MM.1S (cell line): Measurements from ENCODE around the gene CD200R1L.

ENCODE experiments used
- DNase-seq: peaks from one replicate; pipeline ENCODE4 v3.0.0-alpha.2; 2015
- H2AFZ ChIP-seq: fragments of 300-600 bp; sonication (generic); 2 replicates; pipeline ENCODE4 v1.6.0; 2016; ENCODE audit warnings: antibody characterized with exemption, low read length
- H3F3A ChIP-seq: fragments of 300-600 bp; sonication (generic); 2 replicates; pipeline ENCODE4 v1.6.1; 2016; ENCODE audit warnings: mild to moderate bottlenecking, antibody characterized with exemption, low read length, moderate library complexity, mixed read lengths; ENCODE audit not compliant: insufficient read depth
- H3K27ac ChIP-seq: fragments of 300-600 bp; sonication (generic); 2 replicates; pipeline ENCODE4 v1.5.1; 2016; ENCODE audit warnings: mild to moderate bottlenecking, low read length
- H3K27me3 ChIP-seq: fragments of 300-600 bp; sonication (generic); replicated peaks from 2 replicates; pipeline ENCODE4 v1.6.0; 2016; ENCODE audit warnings: low read length; ENCODE audit not compliant: insufficient read depth
- H3K36me3 ChIP-seq: fragments of 300-600 bp; sonication (generic); replicated peaks from 2 replicates; pipeline ENCODE4 v1.6.1; 2016; ENCODE audit warnings: mild to moderate bottlenecking, low read length, mixed read lengths; ENCODE audit not compliant: insufficient read depth
- H3K4me1 ChIP-seq: fragments of 300-600 bp; sonication (generic); 2 replicates; pipeline ENCODE4 v1.6.1; 2016; ENCODE audit warnings: low read length, mixed read lengths
- H3K4me2 ChIP-seq: fragments of 300-600 bp; sonication (generic); 2 replicates; pipeline ENCODE4 v1.6.0; 2016; ENCODE audit warnings: low read depth, low read length
- H3K4me3 ChIP-seq: fragments of 300-600 bp; sonication (generic); 2 replicates; pipeline ENCODE4 v1.5.1; 2016; ENCODE audit warnings: low read length, mixed read lengths
- H3K79me2 ChIP-seq: fragments of 300-600 bp; sonication (generic); 2 replicates; pipeline ENCODE4 v1.6.1; 2016; ENCODE audit warnings: mixed run types, low read length, mixed read lengths
- H3K9ac ChIP-seq: fragments of 300-600 bp; sonication (generic); 2 replicates; pipeline ENCODE4 v1.6.1; 2016; ENCODE audit warnings: low read length, mixed read lengths
- H3K9me2 ChIP-seq: fragments of 300-600 bp; sonication (generic); replicated peaks from 2 replicates; pipeline ENCODE4 v1.6.1; 2016; ENCODE audit warnings: mild to moderate bottlenecking, low read length, mixed read lengths; ENCODE audit not compliant: insufficient read depth
- H3K9me3 ChIP-seq: fragments of 300-600 bp; sonication (generic); replicated peaks from 2 replicates; pipeline ENCODE4 v1.6.1; 2016; ENCODE audit warnings: mild to moderate bottlenecking, low read length, mixed read lengths; ENCODE audit not compliant: insufficient read depth
- H4K20me1 ChIP-seq: fragments of 300-600 bp; sonication (generic); 2 replicates; pipeline ENCODE4 v1.6.1; 2016; ENCODE audit warnings: mild to moderate bottlenecking, low read length, moderate library complexity, mixed read lengths; ENCODE audit not compliant: insufficient read depth
- CTCF ChIP-seq: fragments of 300-600 bp; sonication (generic); IDR thresholded peaks from 2 replicates; pipeline ENCODE4 v1.5.1; 2016; ENCODE audit warnings: antibody characterized with exemption, low read length, mixed read lengths
- EZH2 ChIP-seq: fragments of 300-600 bp; sonication (generic); optimal IDR thresholded peaks from 2 replicates; pipeline ENCODE3; 2017; ENCODE audit warnings: low read depth, mild to moderate bottlenecking, antibody characterized with exemption, low read length, mixed read lengths
- EZH2phosphoT487 ChIP-seq: fragments of 300-600 bp; sonication (generic); IDR thresholded peaks from 2 replicates; pipeline ENCODE4 v1.6.1; 2018; ENCODE audit warnings: antibody characterized with exemption, low read length

CD200R1L gene

GRCh38 chr3:112781599-112781998, 65.1 kb downstream of the CD200R1L start:
- Histone ChIP-seq H3F3A (no peaks in the 10 kb centered on the region), H3K27me3 (no peaks in the 10 kb centered on the region)

GRCh38 chr3:112779558-112780480, 66.8 kb downstream of the CD200R1L start:
- Histone ChIP-seq H3K4me2 (no peak overlapping the region), H2AFZ (no peak overlapping the region), H3K9me3 (no peaks in the 10 kb centered on the region), H3K4me1 (peaks cover 18% of the 10 kb centered on the region), H3K27ac (no peak overlapping the region), H4K20me1 (no peaks in the 10 kb centered on the region), H3K36me3 (no peaks in the 10 kb centered on the region), H3F3A (peaks cover 9% of the 10 kb centered on the region), H3K79me2 (no peaks in the 10 kb centered on the region), H3K9ac (no peak overlapping the region), H3K9me2 (no peaks in the 10 kb centered on the region), H3K4me3 (no peak overlapping the region), H3K27me3 (no peaks in the 10 kb centered on the region)
- DNase-seq: no peak
- no peak for TF ChIP-seq EZH2

More at GRCh38 chr3:112781599-112781998, 65.1 kb downstream of the CD200R1L start:
- no peaks in the 10 kb centered on the region for H3K36me3 ChIP-seq
- H3K9me2 ChIP-seq: no peaks in the 10 kb centered on the region
- H2AFZ ChIP-seq: no peak overlapping the region
- H3K4me1 ChIP-seq: 0 out of 2 replicates have a peak, but pooled peaks cover 4% of the 10 kb centered on the region
- H3K9me3 ChIP-seq: no peaks in the 10 kb centered on the region
- DNase-seq: no peak
- no peaks in the 10 kb centered on the region for H4K20me1 ChIP-seq
- TF ChIP-seq CTCF (no peak), EZH2phosphoT487 (no peak), EZH2 (no peak)
- no peak overlapping the region for H3K27ac ChIP-seq
- H3K4me2 ChIP-seq: no peak overlapping the region
- H3K9ac ChIP-seq: no peak overlapping the region
- no peaks in the 10 kb centered on the region for H3K79me2 ChIP-seq
- H3K4me3 ChIP-seq: no peak overlapping the region

GRCh38 chr3:112779011-112779410, 67.7 kb downstream of the CD200R1L start:
- no peak overlapping the region for H3K4me2 ChIP-seq
- H3K27me3 ChIP-seq: no peaks in the 10 kb centered on the region

More at GRCh38 chr3:112779011-112779410, 67.7 kb downstream of the CD200R1L start:
- Histone ChIP-seq H3K4me1 (peaks cover 26% of the 10 kb centered on the region), H3K4me3 (no peak overlapping the region), H3K9me2 (no peaks in the 10 kb centered on the region), H4K20me1 (no peaks in the 10 kb centered on the region), H3K36me3 (no peaks in the 10 kb centered on the region), H3K9ac (no peak overlapping the region), H3K27ac (no peak overlapping the region), H3K9me3 (no peaks in the 10 kb centered on the region), H3F3A (peaks cover 17% of the 10 kb centered on the region), H2AFZ (no peak overlapping the region), H3K79me2 (no peaks in the 10 kb centered on the region)
- TF ChIP-seq CTCF (no peak), EZH2 (no peak), EZH2phosphoT487 (no peak)
- DNase-seq: no peak
